Endodermal cell (in vitro differentiated cells): ENCODE results near the gene EWSR1. TPM values are rescaled to one million over a fixed set of nuclear protein-coding genes. Genes with fewer than 3 reads are reported as not detected.

Experiments used
- DNase-seq: peaks from one replicate; pipeline ENCODE4 v3.0.0-alpha.2; 2017
- H3K27ac ChIP-seq: 2 replicates; pipeline ENCODE4 v1.5.1; 2013; ENCODE audit warnings: mild to moderate bottlenecking, low read depth, low read length, moderate library complexity
- H3K27me3 ChIP-seq: 2 replicates; pipeline ENCODE4 v1.6.1; 2013; ENCODE audit warnings: mild to moderate bottlenecking, low read length, moderate library complexity; ENCODE audit not compliant: insufficient read depth, control insufficient read depth, poor library complexity, severe bottlenecking
- H3K36me3 ChIP-seq: 2 replicates; pipeline ENCODE4 v1.7.0; 2013; ENCODE audit warnings: mild to moderate bottlenecking, low read length, moderate library complexity; ENCODE audit not compliant: control insufficient read depth, insufficient read depth
- H3K4me1 ChIP-seq: one replicate; pipeline ENCODE4 v1.7.0; 2013; ENCODE audit warnings: low read length; ENCODE audit not compliant: control insufficient read depth, insufficient read depth
- H3K4me3 ChIP-seq: 2 replicates; pipeline ENCODE4 v1.5.1; 2013; ENCODE audit warnings: mild to moderate bottlenecking, low read length, moderate library complexity
- H3K9ac ChIP-seq: 2 replicates; pipeline ENCODE4 v1.6.1; 2013; ENCODE audit warnings: mild to moderate bottlenecking, low read length, moderate library complexity; ENCODE audit not compliant: poor library complexity, severe bottlenecking; ENCODE audit errors: extremely low read depth
- H3K9me3 ChIP-seq: 2 replicates; pipeline ENCODE4 v1.6.1; 2013; ENCODE audit warnings: mild to moderate bottlenecking, low read length, moderate library complexity; ENCODE audit not compliant: control insufficient read depth
- H3K27ac Mint-ChIP-seq: 2 replicates; pipeline ENCODE4 v1.8.0; 2020; ENCODE audit warnings: mixed read lengths
- H3K27me3 Mint-ChIP-seq: 2 replicates; pipeline ENCODE4 v1.8.0; 2021; ENCODE audit warnings: mild to moderate bottlenecking, mixed read lengths; ENCODE audit not compliant: insufficient read depth
- H3K36me3 Mint-ChIP-seq: 2 replicates; pipeline ENCODE4 v1.8.0; 2020; ENCODE audit warnings: low read depth, mixed read lengths
- H3K4me1 Mint-ChIP-seq: 2 replicates; pipeline ENCODE4 v1.8.0; 2020; ENCODE audit warnings: mixed read lengths
- H3K4me3 Mint-ChIP-seq: 2 replicates; pipeline ENCODE4 v1.8.0; 2020; ENCODE audit warnings: mild to moderate bottlenecking, moderate library complexity, mixed read lengths
- H3K9me3 Mint-ChIP-seq: 2 replicates; pipeline ENCODE4 v1.8.0; 2020; ENCODE audit warnings: mild to moderate bottlenecking, mixed read lengths
- WGBS, 2 experiments: methylation state at CpG; one replicate each; pipeline versions ENCODE4 v1.1.5 to v1.1.7; 2013; ENCODE audit warnings: missing lambda C conversion rate in 2 of 2, mixed read lengths in 1 of 2; ENCODE audit not compliant: insufficient coverage in 1 of 2, insufficient read length in 1 of 2; 5-methylcytosine and 5-hydroxymethylcytosine counted together
- total RNA-seq, 2 donors: library from RNA; stranded (reverse); fragmentation: NEBNext Ultra II Directional in 1 of 2; extraction: Animal tissue kit (Norgen Biotek cat#: 25700) in 1 of 2; gene quantifications; 2 replicates in 1 of 2; 3 replicates in 1 of 2; pipeline ENCODE4 v1.2.1, GENCODE V29; 2021
- TF ChIP-seq, protein P1 (sequence below): fragments of 200-600 bp; sonication (generic); conservative IDR thresholded peaks from 2 replicates; pipeline ENCODE4 v1.5.0; 2021; ENCODE audit warnings: antibody characterized with exemption, mild to moderate bottlenecking

EWSR1 gene
- total RNA-seq, 2 donors from 2014 or later = 295 to 352 TPM

DNA sequence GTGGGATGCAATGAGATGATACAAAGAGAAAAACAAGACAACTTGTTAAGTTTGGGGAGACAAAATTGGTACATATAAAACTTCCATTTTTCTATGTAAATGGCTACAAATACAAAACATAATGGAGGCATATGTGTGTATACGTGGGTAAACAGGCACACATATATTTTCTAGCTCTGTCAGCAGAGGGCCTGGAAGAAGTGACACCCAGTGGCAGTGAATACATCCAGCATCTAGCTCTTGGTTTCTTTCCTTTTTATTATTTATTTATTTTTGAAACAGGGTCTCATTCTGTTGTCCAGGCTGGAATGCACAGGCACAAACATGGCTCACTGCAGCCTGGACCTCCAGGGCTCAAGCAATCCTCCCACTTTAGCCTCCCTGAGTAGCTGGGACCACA lies 52.5 kb downstream of the EWSR1 start:
- H3K9ac ChIP-seq = no peak overlapping the region
- DNase-seq = no peak
- Mint-ChIP-seq H3K9me3 (no peaks in the 10 kb centered on the region), H3K27me3 (peaks cover 23% of the 10 kb centered on the region), H3K36me3 (no peaks in the 10 kb centered on the region), H3K4me3 (no peak overlapping the region), H3K27ac (no peak overlapping the region), H3K4me1 (no peaks in the 10 kb centered on the region)
- H3K4me3 ChIP-seq = no peak overlapping the region
- no peak overlapping the region for H3K27ac ChIP-seq
- WGBS, 2 experiments = 83% methylated on average over 1 of the region's 1 CpG; no CpG with 5 or more reads in 1 of the 2 experiments
- peaks cover 10% of the 10 kb centered on the region for H3K27me3 ChIP-seq
- TF ChIP-seq, protein P1, sequence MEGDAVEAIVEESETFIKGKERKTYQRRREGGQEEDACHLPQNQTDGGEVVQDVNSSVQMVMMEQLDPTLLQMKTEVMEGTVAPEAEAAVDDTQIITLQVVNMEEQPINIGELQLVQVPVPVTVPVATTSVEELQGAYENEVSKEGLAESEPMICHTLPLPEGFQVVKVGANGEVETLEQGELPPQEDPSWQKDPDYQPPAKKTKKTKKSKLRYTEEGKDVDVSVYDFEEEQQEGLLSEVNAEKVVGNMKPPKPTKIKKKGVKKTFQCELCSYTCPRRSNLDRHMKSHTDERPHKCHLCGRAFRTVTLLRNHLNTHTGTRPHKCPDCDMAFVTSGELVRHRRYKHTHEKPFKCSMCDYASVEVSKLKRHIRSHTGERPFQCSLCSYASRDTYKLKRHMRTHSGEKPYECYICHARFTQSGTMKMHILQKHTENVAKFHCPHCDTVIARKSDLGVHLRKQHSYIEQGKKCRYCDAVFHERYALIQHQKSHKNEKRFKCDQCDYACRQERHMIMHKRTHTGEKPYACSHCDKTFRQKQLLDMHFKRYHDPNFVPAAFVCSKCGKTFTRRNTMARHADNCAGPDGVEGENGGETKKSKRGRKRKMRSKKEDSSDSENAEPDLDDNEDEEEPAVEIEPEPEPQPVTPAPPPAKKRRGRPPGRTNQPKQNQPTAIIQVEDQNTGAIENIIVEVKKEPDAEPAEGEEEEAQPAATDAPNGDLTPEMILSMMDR = peak; percentile 48
- no peaks in the 10 kb centered on the region for H3K4me1 ChIP-seq
- no peaks in the 10 kb centered on the region for H3K36me3 ChIP-seq
- H3K9me3 ChIP-seq = no peaks in the 10 kb centered on the region

DNA sequence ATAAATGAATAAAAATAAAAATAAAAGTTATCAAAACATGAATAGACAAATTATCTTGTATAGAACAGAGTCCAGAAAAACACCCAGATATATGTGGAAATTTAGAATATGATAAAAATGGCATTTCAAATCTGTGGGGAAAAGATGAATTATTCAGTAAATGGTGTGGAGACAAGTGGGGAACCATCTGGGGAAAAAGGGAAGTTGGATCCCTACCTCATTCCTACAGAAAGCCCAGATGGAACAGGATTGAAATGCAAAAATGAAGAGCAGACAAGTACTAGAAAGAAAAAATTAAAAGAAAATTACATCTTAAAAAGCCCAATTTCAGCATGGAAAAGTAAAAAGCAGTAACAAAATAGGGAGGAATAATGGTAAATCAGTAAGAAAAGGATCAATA lies 55.6 kb downstream of the EWSR1 start:
- Histone ChIP-seq H3K4me1 (no peaks in the 10 kb centered on the region), H3K9ac (no peak overlapping the region), H3K4me3 (no peak overlapping the region), H3K27ac (no peak overlapping the region), H3K27me3 (no peaks in the 10 kb centered on the region), H3K36me3 (peaks cover 11% of the 10 kb centered on the region), H3K9me3 (no peaks in the 10 kb centered on the region)
- H3K27me3 Mint-ChIP-seq = no peaks in the 10 kb centered on the region
- no peaks in the 10 kb centered on the region for H3K9me3 Mint-ChIP-seq
- peaks cover 8% of the 10 kb centered on the region for H3K36me3 Mint-ChIP-seq
- no peaks in the 10 kb centered on the region for H3K4me1 Mint-ChIP-seq
- H3K27ac Mint-ChIP-seq = no peak overlapping the region
- TF ChIP-seq, protein P1 = no peak
- H3K4me3 Mint-ChIP-seq = no peak overlapping the region
- DNase-seq = no peak

DNA sequence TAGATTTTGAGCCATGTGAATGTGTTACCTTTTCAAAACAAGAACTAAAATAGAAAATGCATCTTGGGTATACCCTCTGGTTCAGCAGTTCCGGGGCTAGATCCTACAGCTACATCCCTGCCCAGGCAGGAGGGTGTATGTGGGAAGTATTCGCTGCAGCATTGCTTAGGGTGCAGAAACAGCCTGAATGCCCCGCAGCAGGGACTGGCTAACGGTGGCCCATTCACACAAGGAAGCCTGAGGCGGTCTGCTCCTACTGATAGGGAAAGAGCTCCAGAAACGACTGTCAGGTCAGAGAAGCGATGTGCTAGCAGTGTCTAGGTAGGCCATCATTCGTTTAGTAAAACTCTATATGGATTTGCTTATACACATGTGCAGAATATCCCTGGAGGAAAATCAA lies 57.3 kb downstream of the EWSR1 start:
- no peak overlapping the region for H3K4me3 ChIP-seq
- TF ChIP-seq, protein P1 = no peak
- H3K27me3 ChIP-seq = no peaks in the 10 kb centered on the region
- H3K36me3 Mint-ChIP-seq = peaks cover 19% of the 10 kb centered on the region
- no peaks in the 10 kb centered on the region for H3K4me1 Mint-ChIP-seq
- DNase-seq = no peak
- H3K4me1 ChIP-seq = no peaks in the 10 kb centered on the region
- no peak overlapping the region for H3K27ac Mint-ChIP-seq
- no peaks in the 10 kb centered on the region for H3K9me3 Mint-ChIP-seq
- H3K9me3 ChIP-seq = no peaks in the 10 kb centered on the region
- no peak overlapping the region for H3K27ac ChIP-seq
- H3K36me3 ChIP-seq = peaks cover 18% of the 10 kb centered on the region
- no peak overlapping the region for H3K9ac ChIP-seq
- no peaks in the 10 kb centered on the region for H3K27me3 Mint-ChIP-seq
- 93 to 94% methylated on average over 8 of the region's 8 CpGs for WGBS, 2 experiments
- no peak overlapping the region for H3K4me3 Mint-ChIP-seq
